Ishikawa (cell line): ENCODE data around the gene PDCD6IP.

Experiments used
- CEBPB ChIP-seq: IDR thresholded peaks from 2 replicates; pipeline ENCODE4 v1.6.1; 2012
- CREB1 ChIP-seq: IDR thresholded peaks from 2 replicates; pipeline ENCODE4 v1.6.1; 2012; ENCODE audit warnings: low read depth
- EGR1 ChIP-seq: IDR thresholded peaks from 2 replicates; pipeline ENCODE4 v1.6.1; 2012
- EP300 ChIP-seq: IDR thresholded peaks from 2 replicates; pipeline ENCODE4 v1.6.1; 2012; ENCODE audit warnings: borderline replicate concordance
- FOXM1 ChIP-seq: IDR thresholded peaks from 2 replicates; pipeline ENCODE4 v1.6.1; 2012; ENCODE audit warnings: low read depth, borderline replicate concordance
- NFIC ChIP-seq: IDR thresholded peaks from 2 replicates; pipeline ENCODE4 v1.6.1; 2012
- RAD21 ChIP-seq: IDR thresholded peaks from 2 replicates; pipeline ENCODE4 v1.6.1; 2012; ENCODE audit warnings: low read depth
- TAF1 ChIP-seq: IDR thresholded peaks from 2 replicates; pipeline ENCODE4 v1.6.1; 2012; ENCODE audit warnings: low read depth, mild to moderate bottlenecking
- TCF12 ChIP-seq: IDR thresholded peaks from 2 replicates; pipeline ENCODE4 v1.6.1; 2012; ENCODE audit warnings: low read depth
- TEAD4 ChIP-seq: IDR thresholded peaks from 2 replicates; pipeline ENCODE4 v1.6.1; 2012
- YY1 ChIP-seq: IDR thresholded peaks from 2 replicates; pipeline ENCODE4 v1.6.1; 2012; ENCODE audit warnings: low read depth
- ZBTB7A ChIP-seq: IDR thresholded peaks from 2 replicates; pipeline ENCODE4 v1.6.1; 2012; ENCODE audit warnings: low read depth
- TF ChIP-seq, protein P1 (sequence below): IDR thresholded peaks from 2 replicates; pipeline ENCODE4 v1.6.1; 2012; ENCODE audit warnings: low read depth, mild to moderate bottlenecking
- TF ChIP-seq, protein P2 (sequence below): IDR thresholded peaks from 2 replicates; pipeline ENCODE4 v1.6.1; 2012
- TF ChIP-seq, protein P3 (sequence below): IDR thresholded peaks from 2 replicates; pipeline ENCODE4 v1.6.1; 2012

The PDCD6IP gene

DNA sequence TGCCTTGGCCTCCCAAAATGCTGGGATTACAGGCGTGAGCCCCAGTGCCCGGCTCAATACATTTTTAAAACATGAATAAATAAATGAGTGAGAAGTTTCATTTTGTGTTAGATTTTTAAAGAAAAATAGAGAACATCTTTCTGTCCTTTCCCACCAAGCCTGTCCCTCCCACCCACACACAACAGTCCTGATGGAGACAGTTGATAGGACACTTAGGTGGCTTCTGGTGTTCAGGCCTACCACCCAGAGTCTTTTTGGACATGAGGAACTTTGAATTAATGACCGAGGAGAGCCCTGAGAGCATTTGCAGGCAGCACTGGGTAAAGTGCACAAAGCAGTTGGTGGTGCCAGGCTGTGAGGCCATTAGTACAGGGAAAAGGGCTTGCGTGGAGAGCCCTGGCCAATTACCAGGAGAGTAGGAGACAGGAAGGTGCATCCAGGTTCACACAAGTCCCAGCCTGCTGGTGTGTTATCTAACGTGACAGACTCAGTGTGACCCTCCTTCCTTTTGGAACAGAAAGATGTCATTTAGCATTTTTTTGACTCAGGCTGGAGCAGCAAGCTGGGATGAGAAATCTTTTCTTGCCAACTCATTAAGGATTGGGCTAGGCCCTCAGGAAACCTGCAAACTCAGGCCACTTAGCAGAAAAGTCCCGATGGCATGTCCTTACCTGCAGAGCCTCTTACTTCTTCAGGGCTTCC is 103.6 kb downstream of the PDCD6IP start:
- no peak for TF ChIP-seq NFIC
- TF ChIP-seq, protein P1, sequence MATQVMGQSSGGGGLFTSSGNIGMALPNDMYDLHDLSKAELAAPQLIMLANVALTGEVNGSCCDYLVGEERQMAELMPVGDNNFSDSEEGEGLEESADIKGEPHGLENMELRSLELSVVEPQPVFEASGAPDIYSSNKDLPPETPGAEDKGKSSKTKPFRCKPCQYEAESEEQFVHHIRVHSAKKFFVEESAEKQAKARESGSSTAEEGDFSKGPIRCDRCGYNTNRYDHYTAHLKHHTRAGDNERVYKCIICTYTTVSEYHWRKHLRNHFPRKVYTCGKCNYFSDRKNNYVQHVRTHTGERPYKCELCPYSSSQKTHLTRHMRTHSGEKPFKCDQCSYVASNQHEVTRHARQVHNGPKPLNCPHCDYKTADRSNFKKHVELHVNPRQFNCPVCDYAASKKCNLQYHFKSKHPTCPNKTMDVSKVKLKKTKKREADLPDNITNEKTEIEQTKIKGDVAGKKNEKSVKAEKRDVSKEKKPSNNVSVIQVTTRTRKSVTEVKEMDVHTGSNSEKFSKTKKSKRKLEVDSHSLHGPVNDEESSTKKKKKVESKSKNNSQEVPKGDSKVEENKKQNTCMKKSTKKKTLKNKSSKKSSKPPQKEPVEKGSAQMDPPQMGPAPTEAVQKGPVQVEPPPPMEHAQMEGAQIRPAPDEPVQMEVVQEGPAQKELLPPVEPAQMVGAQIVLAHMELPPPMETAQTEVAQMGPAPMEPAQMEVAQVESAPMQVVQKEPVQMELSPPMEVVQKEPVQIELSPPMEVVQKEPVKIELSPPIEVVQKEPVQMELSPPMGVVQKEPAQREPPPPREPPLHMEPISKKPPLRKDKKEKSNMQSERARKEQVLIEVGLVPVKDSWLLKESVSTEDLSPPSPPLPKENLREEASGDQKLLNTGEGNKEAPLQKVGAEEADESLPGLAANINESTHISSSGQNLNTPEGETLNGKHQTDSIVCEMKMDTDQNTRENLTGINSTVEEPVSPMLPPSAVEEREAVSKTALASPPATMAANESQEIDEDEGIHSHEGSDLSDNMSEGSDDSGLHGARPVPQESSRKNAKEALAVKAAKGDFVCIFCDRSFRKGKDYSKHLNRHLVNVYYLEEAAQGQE = no peak
- no peak for TF ChIP-seq YY1
- no peak for TF ChIP-seq EGR1
- TF ChIP-seq TEAD4 = no peak
- TF ChIP-seq TCF12 = no peak
- no peak for TF ChIP-seq RAD21
- no peak for TF ChIP-seq EP300
- no peak for TF ChIP-seq CEBPB
- TF ChIP-seq ZBTB7A = no peak
- no peak for TF ChIP-seq CREB1
- TF ChIP-seq, protein P2, sequence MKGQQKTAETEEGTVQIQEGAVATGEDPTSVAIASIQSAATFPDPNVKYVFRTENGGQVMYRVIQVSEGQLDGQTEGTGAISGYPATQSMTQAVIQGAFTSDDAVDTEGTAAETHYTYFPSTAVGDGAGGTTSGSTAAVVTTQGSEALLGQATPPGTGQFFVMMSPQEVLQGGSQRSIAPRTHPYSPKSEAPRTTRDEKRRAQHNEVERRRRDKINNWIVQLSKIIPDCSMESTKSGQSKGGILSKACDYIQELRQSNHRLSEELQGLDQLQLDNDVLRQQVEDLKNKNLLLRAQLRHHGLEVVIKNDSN = no peak
- no peak for TF ChIP-seq TAF1
- TF ChIP-seq, protein P3, sequence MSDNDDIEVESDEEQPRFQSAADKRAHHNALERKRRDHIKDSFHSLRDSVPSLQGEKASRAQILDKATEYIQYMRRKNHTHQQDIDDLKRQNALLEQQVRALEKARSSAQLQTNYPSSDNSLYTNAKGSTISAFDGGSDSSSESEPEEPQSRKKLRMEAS = no peak
- no peak for TF ChIP-seq FOXM1

DNA sequence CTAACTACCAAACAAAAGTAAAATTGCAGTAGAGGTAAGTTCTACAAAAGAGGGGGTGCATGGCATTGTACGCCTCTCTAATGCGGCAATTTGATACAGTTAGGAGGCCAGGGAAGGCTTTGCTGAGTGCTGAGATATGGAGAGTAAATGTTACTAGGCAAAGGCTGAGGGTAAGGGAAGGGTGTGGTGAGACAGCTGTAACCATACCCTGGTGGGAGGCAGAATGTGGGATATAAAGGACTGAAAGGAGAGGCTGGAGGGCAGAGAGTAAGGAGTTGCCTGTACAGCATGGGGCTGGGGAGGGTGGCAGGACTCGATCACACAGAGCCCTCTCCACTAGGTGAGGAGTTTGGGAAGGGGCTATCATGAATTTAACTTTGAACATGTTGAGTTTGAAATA is 106.3 kb downstream of the PDCD6IP start:
- TF ChIP-seq, protein P3 = no peak
- TF ChIP-seq EGR1 (no peak), TEAD4 (no peak), CEBPB (no peak), CREB1 (no peak), RAD21 (no peak), ZBTB7A (no peak), TAF1 (no peak)
- TF ChIP-seq, protein P1 = no peak

DNA sequence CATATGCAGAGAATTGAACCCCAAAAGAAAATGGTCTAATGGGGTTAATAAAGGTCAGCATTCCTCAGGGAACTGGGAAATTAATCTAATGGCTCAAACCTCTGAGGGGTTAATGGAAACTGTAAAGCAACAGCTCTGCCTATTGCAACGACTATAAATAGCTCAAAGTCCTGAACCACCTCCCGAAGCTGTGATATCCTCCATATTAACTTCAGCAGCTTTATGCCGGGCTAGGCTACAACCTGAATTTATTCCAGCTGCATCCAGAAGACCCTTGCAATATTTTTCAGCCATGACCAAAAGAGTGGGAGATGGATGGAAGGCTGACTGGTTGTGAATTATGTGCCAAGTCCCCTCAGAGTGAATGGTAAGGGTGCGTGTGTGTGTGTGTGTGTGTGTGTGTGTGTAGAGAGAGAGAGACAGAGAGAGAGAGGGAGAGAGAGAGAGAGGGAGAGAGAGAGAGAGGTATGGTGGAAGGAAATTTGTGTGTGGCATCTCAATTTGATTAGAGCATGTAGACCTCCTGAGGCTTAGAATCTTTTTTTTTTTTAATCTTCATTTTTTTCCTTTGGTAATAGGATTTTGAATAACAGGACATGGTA is 109.9 kb downstream of the PDCD6IP start:
- TF ChIP-seq RAD21 = no peak
- TF ChIP-seq, protein P2 = no peak
- TF ChIP-seq TCF12 = no peak
- TF ChIP-seq CREB1 = no peak
- no peak for TF ChIP-seq EP300
- TF ChIP-seq EGR1 = no peak
- TF ChIP-seq NFIC = no peak

DNA sequence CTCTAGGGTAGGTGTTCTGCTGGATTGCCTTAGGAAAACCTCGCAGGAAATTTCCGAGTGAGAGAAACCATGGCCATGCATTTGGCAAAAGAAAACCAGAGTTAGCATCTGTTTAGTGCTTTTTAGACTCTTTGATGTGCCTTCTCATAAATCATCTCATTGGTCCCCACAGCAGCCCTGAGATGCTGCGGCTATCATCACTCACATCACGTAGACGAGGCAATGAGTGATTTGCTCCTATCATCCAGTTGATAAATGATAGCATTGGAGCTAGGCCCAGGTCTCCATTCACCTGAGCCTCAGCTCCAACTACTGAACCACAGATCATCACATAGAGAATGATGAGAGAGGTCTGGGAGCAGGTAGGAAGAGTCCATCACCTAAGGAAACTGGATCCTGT is 111.1 kb downstream of the PDCD6IP start:
- TF ChIP-seq CREB1 (no peak), YY1 (no peak), TAF1 (no peak), TCF12 (no peak), ZBTB7A (no peak), EP300 (no peak), EGR1 (no peak), NFIC (no peak), RAD21 (no peak), CEBPB (no peak), TEAD4 (no peak), FOXM1 (no peak)
- TF ChIP-seq, protein P1 = no peak
- TF ChIP-seq, protein P2 = no peak
- TF ChIP-seq, protein P3 = no peak
